Choroid plexus epithelial cell (primary cell): ENCODE data around the gene RTF2.
A peak's percentile ranks its signal among the peaks of the same experiment; 100 is the strongest.

Experiments
- DNase-seq: peaks from one replicate; pipeline ENCODE4 v3.0.0-alpha.2; 2010; ENCODE audit warnings: low read depth
- H3K4me3 ChIP-seq: 2 replicates; pipeline ENCODE4 v1.5.1; 2011; ENCODE audit warnings: low read depth, mild to moderate bottlenecking, control low read depth, low read length, moderate library complexity
- TF ChIP-seq, protein P1 (sequence below): conservative IDR thresholded peaks from 2 replicates; pipeline ENCODE4 v1.5.1; 2011; ENCODE audit warnings: low read depth, mild to moderate bottlenecking, control low read depth, inconsistent platforms, low read length, moderate library complexity

The RTF2 gene

DNA sequence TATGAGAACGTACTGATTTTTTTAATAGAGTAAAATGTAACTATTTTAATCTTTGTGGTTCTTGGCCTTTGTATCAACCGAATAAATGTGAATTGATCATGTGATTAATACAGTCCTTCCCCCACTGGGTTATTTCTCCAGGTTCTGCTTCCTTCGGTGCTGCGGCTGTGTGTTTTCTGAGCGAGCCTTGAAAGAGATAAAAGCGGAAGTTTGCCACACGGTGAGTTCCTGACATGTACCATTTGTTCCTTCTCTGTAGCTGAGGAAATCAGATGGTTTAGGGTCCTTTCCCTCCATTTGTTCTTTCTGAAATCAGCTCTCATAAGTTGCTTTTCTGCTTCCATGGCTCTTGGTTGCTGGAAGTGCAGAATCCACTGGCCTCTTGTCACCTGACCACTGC, 15.5 kb downstream of the RTF2 start:
- no peak overlapping the region for H3K4me3 ChIP-seq
- DNase-seq, result no peak

DNA sequence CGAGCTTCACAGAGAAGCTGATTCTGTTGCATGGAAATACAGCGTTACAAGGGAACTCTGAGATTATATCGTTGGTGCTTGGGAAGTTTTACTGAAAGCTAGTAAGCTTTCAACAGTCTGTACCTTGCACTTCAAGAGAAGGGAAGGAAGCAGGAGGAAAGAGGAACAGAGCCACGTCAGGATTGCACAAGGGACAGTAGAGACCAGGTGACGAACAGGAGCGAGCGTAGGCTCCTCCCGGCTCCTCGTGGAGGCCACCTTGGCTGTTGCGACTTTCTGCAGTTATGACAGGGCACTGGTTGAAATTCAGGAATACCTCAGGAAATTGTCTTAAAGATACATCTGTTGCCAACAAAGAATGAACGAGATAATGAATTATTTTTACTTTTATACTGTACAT, 18.8 kb downstream of the RTF2 start:
- H3K4me3 ChIP-seq, result no peak overlapping the region
- TF ChIP-seq, protein P1, sequence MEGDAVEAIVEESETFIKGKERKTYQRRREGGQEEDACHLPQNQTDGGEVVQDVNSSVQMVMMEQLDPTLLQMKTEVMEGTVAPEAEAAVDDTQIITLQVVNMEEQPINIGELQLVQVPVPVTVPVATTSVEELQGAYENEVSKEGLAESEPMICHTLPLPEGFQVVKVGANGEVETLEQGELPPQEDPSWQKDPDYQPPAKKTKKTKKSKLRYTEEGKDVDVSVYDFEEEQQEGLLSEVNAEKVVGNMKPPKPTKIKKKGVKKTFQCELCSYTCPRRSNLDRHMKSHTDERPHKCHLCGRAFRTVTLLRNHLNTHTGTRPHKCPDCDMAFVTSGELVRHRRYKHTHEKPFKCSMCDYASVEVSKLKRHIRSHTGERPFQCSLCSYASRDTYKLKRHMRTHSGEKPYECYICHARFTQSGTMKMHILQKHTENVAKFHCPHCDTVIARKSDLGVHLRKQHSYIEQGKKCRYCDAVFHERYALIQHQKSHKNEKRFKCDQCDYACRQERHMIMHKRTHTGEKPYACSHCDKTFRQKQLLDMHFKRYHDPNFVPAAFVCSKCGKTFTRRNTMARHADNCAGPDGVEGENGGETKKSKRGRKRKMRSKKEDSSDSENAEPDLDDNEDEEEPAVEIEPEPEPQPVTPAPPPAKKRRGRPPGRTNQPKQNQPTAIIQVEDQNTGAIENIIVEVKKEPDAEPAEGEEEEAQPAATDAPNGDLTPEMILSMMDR, result no peak
- no peak for DNase-seq

More for the DNA sequence above, 15.5 kb downstream of the RTF2 start:
- TF ChIP-seq, protein P1, result no peak

DNA sequence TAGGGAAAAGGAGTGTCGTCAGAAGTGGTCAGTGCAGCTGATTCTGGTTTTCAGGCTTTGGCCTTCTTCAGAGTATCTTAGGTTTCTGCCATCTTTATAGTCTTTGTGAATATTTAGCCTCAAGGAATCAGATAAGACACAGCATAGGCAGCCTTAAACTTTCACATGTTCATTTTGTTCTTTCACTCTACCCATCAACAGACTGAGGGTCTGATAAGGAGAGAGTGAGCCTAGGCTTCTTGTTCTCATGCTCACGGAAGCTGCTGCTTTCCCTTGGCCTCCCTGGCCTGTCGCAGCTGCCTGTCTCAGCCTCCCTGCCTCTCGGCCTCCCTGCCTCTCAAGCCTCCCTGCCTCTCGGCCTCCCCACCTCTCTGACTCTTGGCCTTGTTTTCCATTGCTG, 20.1 kb downstream of the RTF2 start:
- DNase-seq, result no peak
- TF ChIP-seq, protein P1, result no peak
- no peak overlapping the region for H3K4me3 ChIP-seq

DNA sequence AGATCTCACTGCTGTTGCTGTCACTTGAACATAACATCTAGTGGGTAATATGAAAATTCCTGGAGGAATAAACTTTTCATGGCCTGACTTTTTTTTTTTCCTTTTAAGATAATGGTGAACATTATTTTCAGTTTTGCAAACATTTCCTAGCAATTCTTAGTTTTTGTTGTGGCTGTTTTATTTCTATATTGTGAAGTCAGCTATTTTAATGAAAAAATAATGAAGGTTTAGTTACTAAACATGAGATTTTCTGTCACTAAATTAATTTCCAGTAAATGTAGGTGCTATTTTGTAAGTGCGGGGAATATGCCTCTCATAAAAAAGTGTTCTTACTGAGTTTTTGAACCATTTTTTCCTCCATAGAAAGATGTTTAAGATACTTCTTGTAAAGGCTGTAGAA, 32.7 kb downstream of the RTF2 start:
- H3K4me3 ChIP-seq, result no peak overlapping the region
- TF ChIP-seq, protein P1, result no peak
- no peak for DNase-seq

DNA sequence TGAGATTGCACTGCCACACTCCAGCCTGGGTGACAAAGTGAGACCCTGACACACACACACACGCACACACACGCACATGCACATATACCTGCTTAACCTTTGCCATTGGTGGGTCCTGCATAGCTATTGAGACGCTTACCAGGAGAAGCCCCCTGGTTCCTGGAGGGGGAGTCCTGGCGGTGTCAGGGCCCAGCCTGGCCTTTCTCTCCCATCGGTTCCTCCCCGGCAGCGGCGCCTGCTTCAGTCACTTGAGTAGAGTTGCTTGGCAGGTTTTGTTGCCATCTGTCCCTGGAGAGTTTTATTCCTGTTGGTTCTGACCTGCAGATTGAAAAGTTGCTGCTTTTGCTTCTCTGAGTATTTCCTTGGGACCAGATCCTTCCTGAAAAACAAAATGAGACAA, 35.5 kb downstream of the RTF2 start:
- TF ChIP-seq, protein P1, result no peak

DNA sequence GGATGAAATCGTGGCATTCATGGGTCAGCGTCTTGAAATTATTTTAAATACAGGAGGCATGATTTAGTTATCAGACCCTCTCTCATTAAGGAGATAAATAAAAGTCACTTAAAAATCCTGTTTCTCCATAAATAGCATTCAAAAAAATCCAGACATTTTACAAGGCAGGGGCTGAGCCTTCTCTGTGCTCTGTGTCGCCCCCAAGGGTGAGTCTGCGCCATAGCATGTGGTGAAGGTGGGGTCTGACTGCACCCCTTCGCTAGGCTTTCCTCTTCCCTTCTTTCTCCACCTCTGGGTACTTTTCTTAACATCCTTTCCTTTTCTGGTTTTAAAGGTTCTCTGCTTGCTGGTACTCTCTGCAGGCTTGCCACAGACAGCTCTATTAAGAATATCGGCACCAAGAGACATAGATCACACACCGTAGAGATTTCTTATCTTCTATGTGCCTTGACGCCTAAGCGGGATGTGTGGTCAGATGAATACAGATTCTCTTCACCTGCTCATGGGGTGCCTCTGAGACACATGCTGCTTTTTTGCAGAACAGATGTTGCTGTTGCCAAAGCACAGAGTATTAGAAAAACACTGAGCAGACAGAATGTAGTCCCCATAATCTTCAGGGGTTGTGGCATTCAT, 36.1 kb downstream of the RTF2 start:
- TF ChIP-seq, protein P1, result peak; percentile 72
- no peak overlapping the region for H3K4me3 ChIP-seq
- DNase-seq, result peak; percentile 18

More for the DNA sequence above, 35.5 kb downstream of the RTF2 start:
- DNase-seq, result no peak
- H3K4me3 ChIP-seq, result no peak overlapping the region

DNA sequence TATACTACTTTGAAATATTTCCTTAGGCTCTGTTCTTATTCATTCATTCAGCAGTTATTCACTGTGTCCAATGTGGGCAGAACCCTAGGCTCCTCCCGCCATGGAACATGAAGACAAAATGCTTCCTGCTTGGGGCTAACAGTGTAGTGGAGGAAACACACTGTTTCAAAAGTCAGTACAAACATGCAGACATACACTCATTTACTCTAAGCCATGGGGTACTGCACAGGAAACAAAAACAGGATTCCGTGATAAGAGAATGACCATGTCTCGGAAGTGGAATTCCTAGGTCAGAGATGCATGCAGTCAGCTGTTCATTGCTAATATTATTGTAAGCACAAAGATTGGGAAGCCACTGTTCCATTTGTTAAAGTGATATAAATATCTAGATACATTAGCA, 37.7 kb downstream of the RTF2 start:
- peak; percentile 73 for DNase-seq
- TF ChIP-seq, protein P1, result no peak

More for the DNA sequence above, 37.7 kb downstream of the RTF2 start:
- H3K4me3 ChIP-seq, result no peak overlapping the region
